Measurements from ENCODE around the gene GPR137. TPM values are rescaled to one million over a fixed set of nuclear protein-coding genes. Genes with fewer than 3 reads are reported as not detected.

The GPR137 gene
- total RNA-seq, 2 experiments from 2014 or later: 23.6 to 27.2 TPM

GRCh38 chr11:64316672-64317324 lies 31.1 kb downstream of the GPR137 start:
- H3K4me3 Mint-ChIP-seq: peak overlapping the region; percentile 97

DNA sequence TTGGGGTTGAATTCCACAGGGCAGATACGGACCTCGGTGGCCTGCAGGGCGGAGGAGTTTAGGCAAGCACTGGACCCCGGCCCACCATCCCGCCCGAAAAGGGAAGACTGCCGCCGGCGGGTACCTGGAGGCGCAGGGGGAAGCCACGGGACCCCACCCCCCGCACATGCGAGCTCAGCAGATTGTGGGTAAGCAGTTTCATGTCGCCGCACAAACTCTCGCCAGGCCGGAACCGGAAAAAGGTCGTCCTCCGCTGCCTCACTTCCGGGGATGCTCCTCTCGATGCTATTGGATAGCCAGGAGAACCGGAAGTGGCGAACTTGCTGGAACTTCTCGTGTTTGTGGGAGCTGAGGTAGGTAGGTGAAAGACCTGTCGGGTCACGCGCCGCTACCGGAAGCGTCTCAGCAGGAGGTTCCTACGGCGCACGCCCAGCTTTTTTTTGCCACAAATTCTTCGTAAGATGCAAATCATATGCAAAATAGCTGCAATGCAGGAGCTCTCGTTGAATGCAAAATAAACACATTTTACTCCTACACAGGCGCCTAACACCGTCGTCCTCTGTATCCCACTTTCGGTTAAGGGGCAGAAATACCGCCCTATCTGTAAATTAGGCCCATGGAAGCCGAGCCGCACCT lies 31.8 kb downstream of the GPR137 start, which contains the start of gene TRMT112:
Gene TRMT112, minus strand, starts transcription at position 235 of the 636 bp plus-strand sequence. Its CDS starts 33 bp downstream, at position 202.
- ChIA-PET CTCF (interaction anchor here (0.6 to 3.3 kb wide), 20 partner anchors 10 to 1634 kb away, joined by 3 to 36 read pairs (median 4); partner anchors contain the start of genes CATSPERZ, ESRRA, FERMT3 and FKBP2), POLR2A (interaction anchor here (0.6 to 1.7 kb wide), 19 partner anchors 13 to 1652 kb away, joined by 3 to 18 read pairs (median 5); partner anchors contain the start of genes C11orf98, CSKMT, ESRRA and FERMT3)
- ATAC-seq: peak; percentile 85
- intact Hi-C loops (cut with DNase I, micrococcal nuclease): loop anchor here (1.0 to 5.0 kb wide), 11 partner anchors 12 to 1590 kb away; partner anchors contain the start of genes ESRRA (in 2 of the 2), BAD (in 1 of the 2), CCDC88B (in 1 of the 2) and FKBP2 (in 1 of the 2)
- H3K4me3 Mint-ChIP-seq: peak within 1 kb of the TSS; percentile 97
- DNase-seq: peak; percentile 98
- peak within 1 kb of the TSS; percentile 99 for H3K27ac Mint-ChIP-seq
- H3K9me3 Mint-ChIP-seq (ENCODE audit: low read depth): no peaks in the 10 kb centered on the region
- peaks cover 35% of the 10 kb centered on the region for H3K36me3 Mint-ChIP-seq (ENCODE audit: low read depth)
- peaks cover 31% of the 10 kb centered on the region for H3K4me1 Mint-ChIP-seq
- H3K27me3 Mint-ChIP-seq: no peaks in the 10 kb centered on the region

More at GRCh38 chr11:64316672-64317324, 31.1 kb downstream of the GPR137 start:
- POLR2A ChIA-PET: interaction anchor here (0.6 to 1.7 kb wide), 11 partner anchors 15 to 1603 kb away, joined by 3 to 18 read pairs (median 5); partner anchors contain the start of genes FERMT3, SF1 and STIP1
- Mint-ChIP-seq H3K36me3 (ENCODE audit: low read depth) (peaks cover 33% of the 10 kb centered on the region), H3K9me3 (ENCODE audit: low read depth) (no peaks in the 10 kb centered on the region), H3K27ac (peak overlapping the region; percentile 99), H3K27me3 (no peaks in the 10 kb centered on the region), H3K4me1 (peaks cover 31% of the 10 kb centered on the region)
- DNase-seq (peak; percentile 55), ATAC-seq (peak; percentile 3)
- intact Hi-C loops (cut with DNase I, micrococcal nuclease): loop anchor here (1.0 to 5.0 kb wide), 11 partner anchors 11 to 1589 kb away; partner anchors contain the start of genes ESRRA (in 2 of the 2), BAD (in 1 of the 2), CCDC88B (in 1 of the 2) and FKBP2 (in 1 of the 2)
- CTCF ChIA-PET: interaction anchor here (0.6 to 3.3 kb wide), 11 partner anchors 13 to 1633 kb away, joined by 3 to 36 read pairs (median 5); partner anchors contain the start of genes CATSPERZ, ESRRA, FKBP2 and NUDT22

DNA sequence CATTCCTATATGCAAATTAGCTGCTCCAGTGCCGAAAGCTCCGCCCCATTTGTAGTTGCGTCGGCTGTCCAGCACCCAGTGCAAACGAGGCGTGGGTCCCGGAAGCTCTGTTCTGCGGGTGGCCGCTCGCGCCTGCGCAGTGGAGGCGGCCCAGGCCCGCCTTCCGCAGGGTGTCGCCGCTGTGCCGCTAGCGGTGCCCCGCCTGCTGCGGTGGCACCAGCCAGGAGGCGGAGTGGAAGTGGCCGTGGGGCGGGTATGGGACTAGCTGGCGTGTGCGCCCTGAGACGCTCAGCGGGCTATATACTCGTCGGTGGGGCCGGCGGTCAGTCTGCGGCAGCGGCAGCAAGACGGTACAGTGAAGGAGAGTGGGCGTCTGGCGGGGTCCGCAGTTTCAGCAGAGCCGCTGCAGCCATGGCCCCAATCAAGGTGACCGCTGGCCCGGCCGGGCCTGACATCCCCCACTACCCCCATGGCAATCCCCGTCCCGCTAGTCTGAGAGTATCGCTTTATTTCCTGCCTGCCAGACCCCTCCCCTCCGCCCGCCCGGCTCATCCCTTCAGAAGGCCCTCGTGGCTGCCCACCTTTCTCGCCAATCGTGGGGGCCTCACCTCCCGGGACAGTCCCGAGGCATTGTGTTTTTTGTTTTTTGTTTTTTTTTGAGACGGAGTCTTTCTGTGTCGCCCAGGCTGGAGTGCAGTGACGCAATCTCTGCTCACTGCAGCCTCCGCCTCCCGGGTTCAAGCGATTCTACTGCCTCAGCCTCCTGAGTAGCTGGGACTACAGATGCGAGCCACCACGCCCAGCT lies 32.5 kb downstream of the GPR137 start, which contains the start of gene PRDX5:
Gene PRDX5, plus strand, starts transcription at position 161 of the 805 bp plus-strand sequence. Its CDS starts 95 bp downstream, at position 256.
- POLR2A ChIA-PET: interaction anchor here (0.6 to 1.7 kb wide), 19 partner anchors 13 to 1653 kb away, joined by 3 to 18 read pairs (median 5); partner anchors contain the start of genes C11orf98, CSKMT, ESRRA and FERMT3
- peaks cover 35% of the 10 kb centered on the region for H3K36me3 Mint-ChIP-seq (ENCODE audit: low read depth)
- DNase-seq (peak; percentile 97), ATAC-seq (peak; percentile 84)
- H3K4me1 Mint-ChIP-seq: peaks cover 26% of the 10 kb centered on the region
- peak within 1 kb of the TSS; percentile 99 for H3K27ac Mint-ChIP-seq
- intact Hi-C loops (cut with DNase I, micrococcal nuclease): loop anchor here (1.0 to 5.0 kb wide), 16 partner anchors 13 to 1591 kb away; partner anchors contain the start of genes CCDC88B (in 2 of the 2), ESRRA (in 2 of the 2), RPS6KA4 (in 2 of the 2) and BAD (in 1 of the 2)
- H3K4me3 Mint-ChIP-seq: peak within 1 kb of the TSS; percentile 97
- no peaks in the 10 kb centered on the region for H3K9me3 Mint-ChIP-seq (ENCODE audit: low read depth)
- no peaks in the 10 kb centered on the region for H3K27me3 Mint-ChIP-seq
- CTCF ChIA-PET: interaction anchor here (0.6 to 3.3 kb wide), 20 partner anchors 10 to 133 kb away, joined by 3 to 36 read pairs (median 4); partner anchors contain the start of genes CATSPERZ, ESRRA, FERMT3 and FKBP2

GRCh38 chr11:64318766-64319761 lies 33.4 kb downstream of the GPR137 start:
- intact Hi-C loops (cut with DNase I, micrococcal nuclease): loop anchor here (1.0 to 5.0 kb wide), 9 partner anchors 12 to 1592 kb away; partner anchors contain the start of genes RPS6KA4 (in 2 of the 2), CCDC88B (in 1 of the 2), HNRNPUL2 (in 1 of the 2) and MARK2 (in 1 of the 2)
- no peak for DNase-seq
- no peaks in the 10 kb centered on the region for H3K9me3 Mint-ChIP-seq (ENCODE audit: low read depth)
- CTCF ChIA-PET: interaction anchor here (0.8 to 3.3 kb wide), 3 partner anchors 13 to 113 kb away, joined by 3 to 33 read pairs (median 10); partner anchors contain the start of gene FERMT3
- ATAC-seq: no peak
- no peaks in the 10 kb centered on the region for H3K27me3 Mint-ChIP-seq
- H3K4me1 Mint-ChIP-seq: peaks cover 26% of the 10 kb centered on the region
- POLR2A ChIA-PET: interaction anchor here (1.2 kb wide), 1 partner anchor 36 kb away, joined by 3 read pairs; no protein-coding TSS in a partner anchor
- H3K27ac Mint-ChIP-seq: peak overlapping the region; percentile 99
- H3K36me3 Mint-ChIP-seq (ENCODE audit: low read depth): peaks cover 35% of the 10 kb centered on the region
- H3K4me3 Mint-ChIP-seq: peak overlapping the region; percentile 97

- POLR2A ChIA-PET: no interaction called here
Observed at GRCh38 chr11:64320556-64320955, 34.9 kb downstream of the GPR137 start.

GRCh38 chr11:64321026-64321425 lies 35.4 kb downstream of the GPR137 start:
- no peak for DNase-seq
- no peaks in the 10 kb centered on the region for H3K27me3 Mint-ChIP-seq
- CTCF ChIA-PET: no interaction called here
- no peak overlapping the region for H3K27ac Mint-ChIP-seq
- H3K9me3 Mint-ChIP-seq (ENCODE audit: low read depth): no peaks in the 10 kb centered on the region
- no peak overlapping the region for H3K4me3 Mint-ChIP-seq
- POLR2A ChIA-PET: no interaction called here
- peaks cover 24% of the 10 kb centered on the region for H3K4me1 Mint-ChIP-seq
- ATAC-seq: no peak
- intact Hi-C loops (cut with DNase I, micrococcal nuclease): no loop called here
- H3K36me3 Mint-ChIP-seq (ENCODE audit: low read depth): peaks cover 29% of the 10 kb centered on the region

More at GRCh38 chr11:64320556-64320955, 34.9 kb downstream of the GPR137 start:
- H3K27me3 Mint-ChIP-seq: no peaks in the 10 kb centered on the region
- intact Hi-C loops (cut with DNase I, micrococcal nuclease): no loop called here
- no peak for ATAC-seq
- DNase-seq: no peak
- no peaks in the 10 kb centered on the region for H3K9me3 Mint-ChIP-seq (ENCODE audit: low read depth)
- no peak overlapping the region for H3K4me3 Mint-ChIP-seq
- peaks cover 29% of the 10 kb centered on the region for H3K36me3 Mint-ChIP-seq (ENCODE audit: low read depth)
- CTCF ChIA-PET: no interaction called here
- H3K27ac Mint-ChIP-seq: no peak overlapping the region
- peaks cover 24% of the 10 kb centered on the region for H3K4me1 Mint-ChIP-seq

DNA sequence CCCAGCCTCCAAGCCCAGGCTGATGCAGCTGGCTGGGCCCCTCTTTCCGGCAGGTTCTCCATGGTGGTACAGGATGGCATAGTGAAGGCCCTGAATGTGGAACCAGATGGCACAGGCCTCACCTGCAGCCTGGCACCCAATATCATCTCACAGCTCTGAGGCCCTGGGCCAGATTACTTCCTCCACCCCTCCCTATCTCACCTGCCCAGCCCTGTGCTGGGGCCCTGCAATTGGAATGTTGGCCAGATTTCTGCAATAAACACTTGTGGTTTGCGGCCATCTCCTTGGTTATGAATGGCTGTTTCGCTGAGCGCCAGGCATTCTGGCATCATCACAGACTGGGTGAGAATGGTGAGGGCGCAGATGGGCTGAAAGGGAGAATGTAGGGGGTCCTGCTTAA lies 35.9 kb downstream of the GPR137 start:
- ChIA-PET CTCF (no interaction called here), POLR2A (no interaction called here)
- no peak overlapping the region for H3K27ac Mint-ChIP-seq
- H3K36me3 Mint-ChIP-seq (ENCODE audit: low read depth): peaks cover 23% of the 10 kb centered on the region
- DNase-seq (no peak), ATAC-seq (no peak)
- no peak overlapping the region for H3K4me3 Mint-ChIP-seq
- H3K27me3 Mint-ChIP-seq: no peaks in the 10 kb centered on the region
- H3K9me3 Mint-ChIP-seq (ENCODE audit: low read depth): no peaks in the 10 kb centered on the region
- intact Hi-C loops (cut with DNase I, micrococcal nuclease): no loop called here
- H3K4me1 Mint-ChIP-seq: peaks cover 19% of the 10 kb centered on the region

DNA sequence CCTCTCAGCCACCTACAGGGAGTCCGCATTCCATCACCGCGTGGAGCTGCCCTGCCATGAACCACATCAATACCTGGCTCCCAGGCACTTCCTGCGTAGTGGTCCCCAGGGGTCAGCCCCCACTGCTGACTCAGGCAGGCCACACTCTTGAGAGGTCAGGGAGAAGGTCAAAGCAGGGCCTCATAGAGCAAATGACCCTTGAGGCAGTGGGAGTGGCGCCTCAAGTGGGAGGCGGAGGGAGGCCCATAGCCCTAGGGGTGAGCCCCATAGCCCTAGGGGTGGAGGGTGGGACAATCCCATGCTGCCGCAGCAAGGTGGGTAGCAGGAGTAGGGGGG lies 37.2 kb downstream of the GPR137 start:
- no peak overlapping the region for H3K27ac Mint-ChIP-seq
- no peak for ATAC-seq
- CTCF ChIA-PET: interaction anchor here (0.5 to 2.7 kb wide), 2 partner anchors 21 to 84 kb away, joined by 3 to 9 read pairs; no protein-coding TSS in a partner anchor
- no peaks in the 10 kb centered on the region for H3K9me3 Mint-ChIP-seq (ENCODE audit: low read depth)
- H3K27me3 Mint-ChIP-seq: no peaks in the 10 kb centered on the region
- POLR2A ChIA-PET: no interaction called here
- DNase-seq: no peak
- intact Hi-C loops (cut with DNase I, micrococcal nuclease): no loop called here
- H3K4me3 Mint-ChIP-seq: no peak overlapping the region
- H3K36me3 Mint-ChIP-seq (ENCODE audit: low read depth): peaks cover 13% of the 10 kb centered on the region
- H3K4me1 Mint-ChIP-seq: peaks cover 15% of the 10 kb centered on the region

DNA sequence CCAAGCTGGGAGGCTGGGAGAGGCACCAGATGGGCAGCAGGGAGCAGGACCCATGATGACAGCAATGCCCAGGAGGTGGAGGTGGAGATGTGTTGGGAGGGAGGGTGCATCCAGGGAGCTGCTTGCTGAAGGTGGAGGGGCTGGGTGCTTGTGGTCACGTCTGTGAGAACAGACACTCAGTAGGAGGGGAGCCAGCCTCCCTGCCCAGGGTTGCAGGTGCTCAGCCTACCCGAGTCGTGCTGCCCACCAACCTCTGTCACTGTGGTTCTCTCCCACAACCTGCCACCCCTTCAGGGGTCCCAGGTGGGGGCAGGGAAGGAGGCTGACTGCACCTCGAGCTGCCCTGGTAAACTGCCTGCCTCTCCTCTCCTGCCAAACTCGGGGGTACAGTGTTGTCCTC lies 37.7 kb downstream of the GPR137 start:
- no peak for DNase-seq
- Mint-ChIP-seq H3K27me3 (no peaks in the 10 kb centered on the region), H3K27ac (no peak overlapping the region), H3K4me1 (peaks cover 15% of the 10 kb centered on the region), H3K9me3 (ENCODE audit: low read depth) (no peaks in the 10 kb centered on the region), H3K36me3 (ENCODE audit: low read depth) (peaks cover 13% of the 10 kb centered on the region), H3K4me3 (no peak overlapping the region)
- ChIA-PET POLR2A (no interaction called here), CTCF (interaction anchor here (2.7 kb wide), 1 partner anchor 22 kb away, joined by 9 read pairs; no protein-coding TSS in a partner anchor)
- no peak for ATAC-seq
- intact Hi-C loops (cut with DNase I, micrococcal nuclease): no loop called here

All from activated CD4-positive, alpha-beta T cell treated with anti-CD3 and anti-CD28 coated beads for 36 hours (primary cell).